ENCODE results near the gene FNDC4.

DNA sequence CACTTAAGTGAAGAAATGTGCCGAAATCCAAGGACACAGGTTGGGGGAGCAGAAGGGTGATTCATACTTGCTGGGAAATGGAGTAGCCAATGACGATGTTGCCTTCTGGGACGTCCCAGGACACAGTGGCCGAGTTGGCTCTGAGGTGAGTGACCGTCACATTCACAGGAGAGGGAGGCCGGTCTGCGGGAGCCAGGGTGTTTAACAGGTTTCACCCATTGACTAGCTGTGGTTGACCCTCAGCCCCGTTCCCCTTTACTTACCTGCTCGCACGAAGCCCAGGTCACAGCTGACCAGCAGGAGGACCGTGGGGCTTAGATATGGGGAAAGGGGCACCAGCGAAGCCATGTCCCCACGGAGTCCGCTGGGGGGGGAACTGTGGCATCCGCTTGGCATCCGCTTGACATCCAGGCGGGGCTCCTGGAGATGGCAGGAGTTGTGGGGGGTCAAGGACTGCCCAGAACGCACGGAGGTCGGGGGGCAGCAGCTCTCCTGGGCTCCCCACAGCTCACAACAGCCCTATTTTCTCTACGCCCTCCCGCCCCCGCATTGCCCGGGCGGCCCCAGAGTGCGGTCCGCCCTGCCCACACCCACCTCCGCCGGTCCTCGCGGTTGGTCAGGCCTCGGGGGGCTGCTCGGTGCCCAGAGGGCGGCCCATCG lies 586 bp downstream of the FNDC4 start:
- no peak for TF ChIP-seq POLR2A (IDR thresholded peaks at IDR 0.05)
- TF ChIP-seq, protein P1, sequence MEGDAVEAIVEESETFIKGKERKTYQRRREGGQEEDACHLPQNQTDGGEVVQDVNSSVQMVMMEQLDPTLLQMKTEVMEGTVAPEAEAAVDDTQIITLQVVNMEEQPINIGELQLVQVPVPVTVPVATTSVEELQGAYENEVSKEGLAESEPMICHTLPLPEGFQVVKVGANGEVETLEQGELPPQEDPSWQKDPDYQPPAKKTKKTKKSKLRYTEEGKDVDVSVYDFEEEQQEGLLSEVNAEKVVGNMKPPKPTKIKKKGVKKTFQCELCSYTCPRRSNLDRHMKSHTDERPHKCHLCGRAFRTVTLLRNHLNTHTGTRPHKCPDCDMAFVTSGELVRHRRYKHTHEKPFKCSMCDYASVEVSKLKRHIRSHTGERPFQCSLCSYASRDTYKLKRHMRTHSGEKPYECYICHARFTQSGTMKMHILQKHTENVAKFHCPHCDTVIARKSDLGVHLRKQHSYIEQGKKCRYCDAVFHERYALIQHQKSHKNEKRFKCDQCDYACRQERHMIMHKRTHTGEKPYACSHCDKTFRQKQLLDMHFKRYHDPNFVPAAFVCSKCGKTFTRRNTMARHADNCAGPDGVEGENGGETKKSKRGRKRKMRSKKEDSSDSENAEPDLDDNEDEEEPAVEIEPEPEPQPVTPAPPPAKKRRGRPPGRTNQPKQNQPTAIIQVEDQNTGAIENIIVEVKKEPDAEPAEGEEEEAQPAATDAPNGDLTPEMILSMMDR (IDR thresholded peaks at IDR 0.05): no peak

Measured in uterus (tissue), 2 donors.